Activated naive CD4-positive, alpha-beta T cell (primary cell): Measurements from ENCODE around the gene JMJD1C.

Experiments
- DNase-seq, 4 experiments: peaks; one replicate each; lab custom pipeline; 2025; lab: John Stamatoyannopoulos, UW

The JMJD1C gene

DNA sequence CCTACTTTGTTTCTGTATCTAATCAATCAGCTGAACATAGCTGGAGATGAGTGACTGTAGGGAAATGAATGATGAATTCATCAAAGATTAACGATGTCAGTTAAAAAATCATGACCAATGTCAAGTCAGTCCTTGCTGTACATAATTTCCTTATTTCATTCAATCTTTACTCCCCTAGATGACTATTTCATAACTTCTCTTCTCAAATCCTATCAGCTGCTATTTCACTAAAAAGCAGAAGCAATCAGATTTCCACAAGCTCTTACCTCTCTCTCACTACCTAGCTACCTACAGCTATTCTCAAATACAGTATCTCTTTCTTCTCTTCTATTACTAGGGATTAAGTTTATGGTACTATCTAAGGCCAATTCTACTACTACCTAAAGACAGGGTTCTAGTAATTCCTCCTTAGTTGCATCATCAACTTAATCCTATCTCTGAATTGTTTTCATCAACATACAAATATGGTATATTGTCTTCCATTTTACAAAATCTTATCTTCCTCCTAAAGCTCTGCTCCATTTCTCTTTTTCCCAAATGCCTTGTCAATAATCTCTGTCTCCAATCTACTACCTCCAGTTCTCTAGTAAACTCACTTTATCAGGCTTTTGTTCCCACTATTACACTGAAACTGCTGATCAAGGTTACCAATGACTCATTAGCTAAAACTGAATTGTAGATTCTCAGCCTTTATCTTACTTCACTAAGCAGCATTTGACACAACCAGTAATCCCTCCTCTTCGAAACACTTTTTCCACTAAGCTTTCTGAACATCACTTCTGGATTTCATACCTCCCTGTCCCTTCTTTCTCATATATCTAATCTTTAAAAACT lies 28.4 kb downstream of the JMJD1C start:
- DNase-seq: no peak

DNA sequence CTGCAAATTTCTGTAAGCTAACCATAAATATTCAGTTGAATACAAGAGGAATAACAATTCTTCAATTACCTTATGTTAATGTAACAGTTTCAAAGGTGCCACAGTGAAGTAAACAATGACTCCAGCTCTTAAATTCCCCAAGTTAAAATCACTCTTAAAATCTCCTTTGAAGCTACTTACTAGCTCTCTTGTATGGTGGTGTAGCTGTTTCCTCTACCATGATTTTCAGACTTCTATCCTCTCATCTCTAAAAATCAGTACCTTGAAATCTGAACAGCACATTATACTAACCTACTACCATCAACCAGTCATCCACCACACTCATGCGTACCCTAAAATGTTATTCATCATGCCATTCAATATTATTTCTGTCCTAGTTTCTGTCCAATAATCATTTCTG lies 29.6 kb downstream of the JMJD1C start:
- DNase-seq: no peak

DNA sequence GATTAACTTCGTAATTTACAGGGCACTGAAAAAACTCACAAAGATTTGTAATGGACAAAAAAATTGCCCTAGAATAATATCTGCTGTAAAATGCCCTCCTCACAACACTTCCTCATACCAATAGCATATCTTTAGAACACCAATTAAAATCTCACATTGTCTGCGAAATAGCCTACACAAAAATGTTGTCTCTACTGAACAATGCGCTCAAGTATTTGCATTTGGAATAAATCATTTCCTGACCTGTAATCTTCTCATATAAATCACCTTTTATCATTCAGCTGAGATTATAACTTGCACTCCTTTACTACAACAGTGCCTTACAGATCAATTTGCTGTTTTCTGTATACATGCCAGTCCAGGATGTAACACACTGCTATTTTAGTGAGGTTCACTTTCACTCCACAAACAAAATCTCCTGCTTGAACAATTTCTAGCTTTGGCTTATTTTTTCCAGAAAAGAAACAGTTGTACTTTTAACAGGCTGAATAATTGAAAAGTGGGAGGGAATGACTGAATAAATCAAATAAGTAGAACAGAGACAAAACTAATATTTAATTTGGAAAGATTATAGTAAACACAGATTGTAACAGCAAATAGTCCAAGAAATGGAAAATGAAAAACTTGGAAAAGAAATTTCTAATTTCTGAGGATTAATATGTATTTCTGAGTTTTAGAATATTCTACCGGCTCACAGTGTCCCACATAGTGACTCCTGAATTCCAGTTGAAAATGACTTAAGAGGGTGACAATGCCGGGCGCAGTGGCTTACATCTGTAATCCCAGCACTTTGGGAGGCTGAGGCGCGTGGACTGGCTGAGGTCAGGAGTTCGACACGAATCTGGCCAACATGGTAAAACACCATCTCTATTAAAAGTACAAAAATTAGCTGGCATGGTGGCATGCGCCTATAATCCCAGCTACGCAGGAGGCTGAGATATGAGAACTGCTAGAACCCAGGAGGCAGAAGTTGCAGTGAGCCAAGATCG lies 30.6 kb downstream of the JMJD1C start:
- DNase-seq: no peak

DNA sequence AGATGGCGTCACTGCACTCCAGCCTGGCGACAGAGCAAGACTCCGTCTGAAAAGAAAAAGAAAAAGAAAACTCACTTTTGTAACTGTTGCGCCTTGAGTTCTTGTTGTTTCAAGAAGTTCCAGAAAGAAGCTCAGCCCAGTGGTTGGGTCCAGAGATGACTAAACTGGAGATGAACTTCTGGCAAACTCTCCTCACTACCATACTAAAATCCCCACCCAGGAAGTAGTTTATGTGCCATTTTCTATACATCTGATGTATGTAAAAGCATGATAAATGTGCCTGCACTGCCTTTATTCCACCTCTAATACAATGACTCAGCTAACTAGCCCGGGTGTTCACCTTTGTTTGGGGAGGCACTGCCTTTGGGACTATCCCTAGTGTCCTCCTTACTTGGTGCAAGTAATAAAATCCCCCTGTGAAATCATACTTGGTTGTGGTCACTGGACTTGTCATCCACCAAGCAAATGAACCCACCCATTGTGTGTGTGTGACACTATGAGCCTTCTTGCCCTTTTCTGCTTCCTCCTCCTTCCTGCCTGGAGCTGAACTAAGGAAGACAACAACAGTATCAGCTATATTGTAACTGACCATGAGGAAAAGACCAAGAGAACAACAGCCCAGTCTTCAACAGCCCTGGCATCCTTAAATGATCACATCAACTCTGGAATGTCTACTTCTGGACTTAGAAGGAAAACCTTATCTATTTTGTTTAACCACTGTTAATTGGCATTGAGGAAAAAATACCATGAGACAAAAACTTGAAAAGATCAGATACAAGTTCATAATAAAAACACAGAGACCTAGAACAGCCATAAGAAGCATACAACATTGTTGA lies 33.6 kb downstream of the JMJD1C start:
- no peak for DNase-seq

DNA sequence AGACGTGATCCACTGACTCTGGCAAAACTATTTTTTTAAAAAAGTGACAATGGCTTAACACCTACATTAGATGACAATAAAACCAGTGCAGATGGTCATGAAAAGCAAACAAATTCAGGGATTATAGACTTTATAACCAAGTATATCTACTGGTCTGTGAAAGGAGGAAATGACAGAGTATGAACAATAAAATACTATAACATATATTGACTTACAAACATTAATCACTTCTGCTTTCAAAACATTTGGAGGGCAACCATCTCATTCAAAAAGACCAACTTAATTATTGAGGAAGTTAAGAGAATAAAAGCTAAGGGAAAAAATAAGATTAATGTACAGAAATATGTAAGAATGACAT lies 34.8 kb downstream of the JMJD1C start:
- no peak for DNase-seq

DNA sequence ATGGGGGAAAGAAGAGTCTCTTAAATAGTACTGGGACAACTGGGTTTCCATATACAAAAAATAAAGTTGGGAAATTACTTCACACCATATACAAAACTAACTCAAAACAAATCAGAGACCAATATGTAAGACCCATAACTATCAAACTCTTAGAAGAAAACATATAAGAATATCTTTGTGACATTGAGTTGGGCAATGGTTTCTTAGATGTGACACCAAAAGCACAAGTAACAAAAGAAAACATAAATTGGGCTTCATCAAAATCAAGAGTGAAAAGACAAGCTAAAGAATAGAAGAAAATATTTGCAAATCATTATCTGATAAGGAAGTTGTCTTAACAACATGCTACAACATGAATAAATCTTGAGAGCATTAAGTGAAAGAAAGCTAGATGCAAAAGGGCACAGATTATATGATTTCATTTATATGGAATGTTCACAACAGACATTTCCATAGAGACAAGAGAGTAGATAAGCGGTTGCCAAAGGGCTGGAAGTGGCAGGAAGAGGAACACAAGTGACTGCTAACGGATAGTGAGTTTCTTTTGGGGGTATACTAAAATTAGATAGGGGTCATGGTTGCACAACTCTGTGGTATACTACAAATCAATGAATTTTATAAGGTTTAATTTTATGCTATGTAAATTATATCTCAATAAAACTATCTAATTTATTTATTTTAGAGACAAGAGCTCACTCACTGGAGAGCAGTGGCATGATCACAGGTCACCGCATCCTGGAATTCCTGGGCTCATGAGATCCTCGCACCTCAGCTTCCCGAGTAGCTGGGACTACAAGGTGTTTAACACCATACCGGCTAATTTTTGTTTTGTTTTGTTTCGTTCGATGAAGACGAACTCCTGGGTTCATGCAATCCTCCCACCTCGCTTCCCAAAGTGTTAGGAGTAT lies 35.4 kb downstream of the JMJD1C start:
- no peak for DNase-seq

DNA sequence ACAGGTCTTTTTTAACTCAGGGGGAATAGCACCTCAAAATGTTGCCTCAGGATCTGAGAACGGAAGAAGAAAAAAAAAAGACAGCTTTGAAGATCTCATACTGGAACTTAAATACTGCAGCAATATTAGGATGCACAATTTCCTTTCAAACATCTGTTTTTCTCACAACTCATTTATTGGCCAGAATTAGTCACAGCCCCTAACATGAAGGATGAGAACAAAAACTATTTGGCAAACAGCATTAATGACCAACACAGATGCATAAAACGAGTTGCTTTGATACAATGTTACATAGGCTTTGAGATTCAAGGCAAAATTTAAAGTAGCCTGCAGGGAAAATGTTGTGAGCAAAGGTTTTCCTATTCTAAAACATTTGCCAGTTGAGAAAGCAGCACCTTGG lies 36.5 kb downstream of the JMJD1C start:
- no peak for DNase-seq

DNA sequence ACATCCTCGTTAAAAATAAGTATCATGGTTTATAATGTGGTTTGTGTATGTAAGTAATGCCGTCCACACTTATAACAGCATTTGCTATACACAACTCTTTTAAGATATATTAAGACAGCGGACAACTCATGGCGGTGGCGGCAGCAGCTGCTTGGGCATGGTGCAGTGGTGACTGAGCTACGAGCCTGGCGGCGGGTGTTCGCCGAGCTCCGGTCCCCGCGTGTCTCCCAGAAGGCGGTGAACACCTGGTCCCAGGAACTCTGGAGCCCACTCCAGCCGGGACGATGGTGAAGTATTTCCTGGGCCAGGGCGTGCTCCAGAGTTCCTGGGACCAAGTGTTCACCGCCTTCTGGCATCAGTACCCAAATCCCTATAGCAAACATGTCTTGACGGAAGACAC lies 38.8 kb downstream of the JMJD1C start:
- DNase-seq: no peak

DNA sequence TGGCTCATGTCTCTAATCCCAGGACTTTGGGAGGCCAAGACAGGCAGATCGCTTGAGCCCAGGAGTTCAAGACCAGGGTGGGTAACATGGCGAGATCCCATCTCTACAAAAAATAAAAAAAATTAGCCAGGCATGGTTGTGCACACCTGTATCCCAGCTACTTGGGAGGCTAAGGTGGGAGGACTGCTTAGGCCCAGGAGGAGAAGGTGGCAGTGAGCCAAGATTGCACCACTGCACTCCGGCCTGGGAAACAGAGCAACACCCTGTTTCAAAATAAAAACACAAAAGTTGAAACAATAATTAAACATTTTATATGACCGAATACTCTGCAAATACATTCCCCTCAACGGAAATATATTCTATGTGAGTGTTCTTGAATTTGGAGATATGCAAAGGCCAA lies 40.3 kb downstream of the JMJD1C start:
- no peak for DNase-seq

DNA sequence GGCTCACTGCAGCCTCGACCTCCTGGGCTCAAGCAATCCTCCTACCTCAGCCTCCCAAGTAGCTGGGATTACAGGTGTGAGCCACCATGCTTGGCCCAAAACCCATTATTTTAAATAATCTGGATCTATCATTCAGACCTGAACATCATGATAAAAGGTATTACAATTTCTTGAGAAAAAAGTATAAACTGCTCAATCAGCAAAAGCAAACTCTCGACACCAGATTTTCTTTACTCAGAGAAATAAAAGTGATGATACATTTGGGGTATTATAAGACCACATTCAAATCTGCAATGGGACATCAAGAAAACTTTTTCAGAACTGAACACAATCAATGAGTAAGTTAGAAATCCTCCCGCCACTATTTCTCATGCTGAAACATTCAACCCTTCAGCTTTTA lies 41.2 kb downstream of the JMJD1C start:
- no peak for DNase-seq

DNA sequence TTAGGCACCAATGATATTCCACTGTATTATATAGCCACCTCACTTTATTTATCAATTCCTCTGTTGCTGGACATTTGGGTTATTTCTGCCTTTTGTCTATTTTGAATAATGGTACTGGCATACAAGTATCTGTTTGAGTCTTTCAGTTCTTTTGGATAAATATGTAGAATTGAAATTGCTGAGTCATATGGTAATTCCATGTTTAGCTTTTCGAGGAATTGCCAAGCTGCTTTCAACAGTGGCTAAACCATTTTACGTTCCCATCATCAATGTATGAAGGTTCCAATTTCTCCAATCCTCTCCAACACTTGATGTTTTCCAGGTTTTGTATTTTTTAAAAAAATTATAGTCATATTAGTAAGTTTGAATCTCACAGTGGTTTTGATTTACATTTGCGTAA lies 42.3 kb downstream of the JMJD1C start:
- no peak for DNase-seq

DNA sequence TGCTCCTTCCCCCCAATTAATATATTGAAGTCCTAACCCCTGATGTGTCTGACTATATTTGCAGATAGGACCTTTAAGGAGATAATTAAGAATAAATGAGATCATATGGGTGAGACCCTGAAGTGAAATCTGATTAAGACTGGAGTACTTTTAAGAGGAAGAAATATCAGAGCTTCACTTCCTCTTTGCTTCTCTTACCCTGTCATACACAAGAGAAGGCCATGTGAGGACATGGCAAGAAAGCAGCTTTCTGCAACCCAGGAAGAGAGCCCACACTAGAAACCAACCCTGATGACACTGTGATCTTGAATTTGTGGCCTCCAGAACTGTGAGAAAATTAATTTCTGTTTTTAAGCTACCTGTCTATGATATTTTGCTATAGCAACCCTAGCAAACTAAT lies 44.2 kb downstream of the JMJD1C start:
- no peak for DNase-seq

DNA sequence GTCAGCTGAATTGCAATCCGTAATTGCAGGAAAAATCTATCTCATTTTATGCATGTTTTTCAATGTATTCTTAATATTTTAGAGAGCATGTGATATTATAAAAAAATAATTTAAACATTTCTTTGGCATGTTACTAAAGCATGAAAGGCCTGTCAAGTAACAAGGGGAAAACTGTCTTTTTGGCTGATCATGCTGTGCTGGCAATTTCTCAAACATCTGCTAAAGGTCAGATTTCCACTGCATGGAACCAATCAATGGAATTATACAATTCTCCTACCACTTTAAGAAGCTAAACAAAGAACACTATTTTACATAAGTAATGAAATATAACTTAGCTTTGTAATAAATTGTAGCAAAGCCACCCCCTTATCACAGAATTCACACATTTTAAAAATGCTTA lies 49.4 kb downstream of the JMJD1C start:
- no peak for DNase-seq

DNA sequence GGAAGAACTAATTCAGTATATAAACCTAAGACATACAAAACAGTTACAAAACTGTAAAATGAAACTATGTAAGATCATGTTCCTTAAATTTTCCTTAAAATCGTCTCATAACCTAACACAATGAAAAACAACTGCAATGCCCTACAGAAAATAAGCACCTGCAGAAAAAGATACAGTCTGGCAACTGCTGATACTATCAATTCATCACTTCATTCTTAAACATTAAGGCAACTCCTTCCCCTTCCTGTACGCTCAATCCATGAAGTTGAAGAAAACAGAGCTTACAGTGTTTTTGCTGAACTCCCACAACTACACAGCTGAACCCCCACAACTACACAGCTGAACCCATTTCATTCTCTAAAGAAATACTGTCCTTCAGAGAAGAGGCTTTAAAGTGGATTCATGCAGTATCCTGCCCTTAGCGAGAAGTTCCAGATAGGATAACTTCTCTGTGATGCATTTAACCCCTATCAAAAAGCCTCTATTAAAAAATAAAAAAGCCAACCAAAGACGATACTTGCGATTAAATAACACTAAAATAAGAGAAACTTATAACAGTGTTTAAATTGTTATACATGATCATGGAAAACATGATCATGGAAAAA lies 50.0 kb downstream of the JMJD1C start:
- DNase-seq: no peak

DNA sequence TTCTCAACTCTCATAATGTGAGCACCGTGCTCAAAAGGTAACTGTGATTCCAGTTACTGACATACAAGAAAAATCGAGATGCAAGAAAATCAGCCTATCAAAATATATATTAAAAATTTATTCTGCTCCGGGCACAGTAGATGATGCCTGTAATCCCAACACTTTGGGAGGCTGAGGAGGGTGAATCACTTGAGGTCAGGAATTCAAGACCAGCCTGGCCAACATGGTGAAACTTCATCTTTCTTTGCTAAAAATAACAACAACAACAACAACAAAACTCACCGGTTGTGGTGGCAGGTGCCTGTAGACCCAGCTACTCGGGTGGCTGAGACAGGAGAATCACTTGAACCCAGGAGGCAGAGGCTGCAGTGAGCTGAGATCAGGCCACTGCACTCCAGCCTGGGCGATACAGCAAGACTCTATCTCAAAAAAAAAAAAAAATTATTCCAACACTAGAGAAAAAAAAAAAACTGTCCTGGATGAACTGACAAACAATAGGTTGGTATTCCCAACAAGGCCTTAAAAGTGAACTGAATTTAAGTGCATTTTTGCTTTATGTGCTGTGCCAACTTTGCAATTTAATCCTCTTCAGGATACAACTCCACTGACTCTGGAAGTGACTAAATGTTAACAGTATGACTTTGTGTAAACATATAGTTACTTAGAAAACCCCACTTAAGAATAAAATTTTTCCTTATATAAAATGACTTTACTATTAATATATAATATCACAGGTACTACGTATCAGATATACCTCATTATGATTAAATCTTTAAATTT lies 51.1 kb downstream of the JMJD1C start:
- DNase-seq: no peak

DNA sequence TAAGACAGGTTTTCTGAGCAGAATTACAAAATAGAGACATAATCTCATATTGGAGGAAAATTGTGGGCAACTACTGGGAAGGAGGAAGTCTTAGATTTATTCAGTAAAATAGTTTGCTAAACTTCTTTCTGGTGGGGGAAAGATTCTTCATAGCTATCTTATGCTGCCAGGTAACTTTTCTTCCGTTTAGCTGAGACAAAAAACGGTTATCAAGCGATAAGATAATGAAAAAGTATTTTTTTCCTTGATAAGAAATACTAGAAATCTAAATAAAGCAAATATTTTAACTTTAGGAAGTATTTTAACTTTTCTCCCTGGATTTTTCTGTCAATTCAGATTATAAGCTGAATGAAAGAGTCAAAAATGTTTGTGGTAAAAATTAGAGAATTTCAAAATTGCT lies 52.3 kb downstream of the JMJD1C start:
- no peak for DNase-seq

DNA sequence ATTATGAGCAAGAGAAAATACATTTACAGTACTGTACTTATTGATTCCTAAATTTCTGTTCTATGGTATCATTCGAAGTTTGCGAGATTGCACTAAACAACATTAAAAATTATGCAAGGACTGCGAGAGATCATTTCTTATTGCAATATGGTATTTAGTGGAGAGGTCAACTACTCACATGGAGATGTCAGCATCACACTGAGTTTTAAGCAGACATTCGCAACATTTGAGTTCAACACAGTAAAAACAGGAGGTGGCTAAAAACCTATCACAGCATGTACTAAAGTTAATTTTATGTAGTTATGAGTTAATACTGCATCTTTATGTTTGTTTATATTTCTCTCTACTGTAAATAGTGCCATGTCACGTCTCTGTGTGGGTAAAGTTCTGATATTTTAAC lies 53.5 kb downstream of the JMJD1C start:
- no peak for DNase-seq

DNA sequence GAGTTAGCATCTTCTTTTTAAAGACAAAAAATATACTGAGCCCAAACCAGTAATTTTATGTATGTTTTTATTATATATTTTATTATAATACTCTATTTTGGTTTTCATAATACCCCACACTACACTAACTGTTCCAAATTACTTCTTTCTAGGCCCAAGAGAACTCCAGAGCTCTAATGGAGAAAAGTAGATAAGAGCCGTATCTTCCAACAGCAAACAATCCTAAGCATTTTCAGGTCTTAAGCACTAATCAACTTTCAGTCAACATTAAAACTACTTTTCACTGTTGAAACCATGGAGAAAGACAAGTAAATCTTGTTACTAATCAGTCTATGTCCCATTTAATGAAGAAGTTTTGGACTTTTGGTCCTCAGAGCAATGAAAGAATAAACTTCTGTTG lies 55.1 kb downstream of the JMJD1C start:
- DNase-seq: no peak

DNA sequence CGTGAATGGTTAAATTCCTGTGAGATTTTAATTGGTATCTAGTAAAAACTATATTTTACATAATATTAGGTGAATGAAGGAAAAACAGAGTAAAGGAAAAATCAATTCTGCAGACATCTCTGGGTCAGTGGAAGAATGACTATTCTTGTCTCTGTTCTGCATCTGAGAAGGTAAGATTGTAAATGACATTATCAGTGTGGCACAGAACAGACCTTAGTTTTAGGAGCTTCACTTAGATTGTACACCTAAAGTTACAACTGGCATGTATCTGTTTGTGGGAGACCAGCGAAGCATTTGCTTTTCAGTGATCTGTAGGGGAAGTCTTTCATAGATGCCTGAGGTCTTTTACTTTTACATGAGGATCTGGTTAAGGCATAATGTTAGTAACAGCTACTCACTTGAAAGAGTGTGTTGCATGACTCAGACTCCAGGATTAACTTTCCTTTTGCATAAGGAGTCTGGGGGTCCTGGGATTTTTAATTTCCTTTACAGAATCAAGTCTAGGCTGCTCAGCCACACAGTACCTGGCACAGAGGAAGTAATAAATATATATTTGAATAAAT lies 56.2 kb downstream of the JMJD1C start:
- no peak for DNase-seq
